ENCODE measurements around the gene CLDN22. TPM values are rescaled to one million over a fixed set of nuclear protein-coding genes. Genes with fewer than 3 reads are reported as not detected.
"Not testable (repeated sequence)": the region's sequence is repeated elsewhere in the genome, so short reads cannot be mapped to it uniquely, and the experiment has no call there.

The CLDN22 gene
- total RNA-seq, 2 experiments from 2014 or later, result not detected

DNA sequence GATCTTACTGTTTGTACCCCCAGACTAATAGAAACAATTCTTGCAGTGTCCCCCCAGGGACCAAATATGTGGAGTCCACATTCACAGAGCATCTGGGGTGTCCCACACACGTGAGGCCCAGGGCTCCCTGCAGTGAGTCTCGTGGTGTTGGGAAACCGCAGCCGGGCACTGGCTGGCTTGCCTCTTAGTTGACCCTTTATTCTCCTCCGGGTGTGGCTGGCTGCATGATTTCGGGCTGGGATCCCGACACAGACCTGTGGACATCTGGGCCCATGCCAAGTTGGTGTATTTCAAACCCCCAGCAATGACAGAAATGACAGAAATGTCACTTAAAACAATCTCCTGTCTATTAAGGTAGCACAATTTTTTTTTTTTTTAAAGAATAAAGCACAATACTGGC is 17.8 kb upstream of the CLDN22 start:
- CTCF ChIA-PET, result no interaction called here
- DNase-seq (no peak), ATAC-seq (no peak)
- H3K4me3 Mint-ChIP-seq, result no peak overlapping the region
- H3K27ac Mint-ChIP-seq, result no peak overlapping the region
- H3K27me3 Mint-ChIP-seq, result peaks cover 24% of the 10 kb centered on the region
- H3K36me3 Mint-ChIP-seq, result no peaks in the 10 kb centered on the region
- H3K9me3 Mint-ChIP-seq (ENCODE audit: low read depth), result no peaks in the 10 kb centered on the region
- H3K4me1 Mint-ChIP-seq, result peaks cover 6% of the 10 kb centered on the region

DNA sequence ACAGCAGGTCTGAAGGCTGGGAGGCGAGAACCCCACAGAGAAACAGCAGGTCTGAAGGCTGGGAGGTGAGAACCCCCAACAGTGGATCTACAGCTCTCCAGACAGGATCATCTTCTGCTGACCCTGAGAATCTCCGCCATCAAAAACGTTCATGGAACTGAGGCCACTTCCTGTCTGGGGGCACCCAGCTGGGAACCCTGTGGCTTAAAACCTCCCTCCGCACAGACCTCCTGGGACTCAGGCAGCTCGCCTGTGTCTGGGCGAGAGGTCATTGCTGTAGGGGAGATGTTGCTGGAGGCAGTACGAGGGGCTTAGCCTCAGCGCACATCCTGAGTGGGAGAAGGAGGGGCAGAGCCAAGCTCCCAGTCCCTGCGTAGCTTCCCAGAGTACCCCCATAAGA is 17.3 kb upstream of the CLDN22 start:
- Mint-ChIP-seq H3K27ac (no peak overlapping the region), H3K4me1 (peaks cover 6% of the 10 kb centered on the region), H3K4me3 (no peak overlapping the region), H3K9me3 (ENCODE audit: low read depth) (no peaks in the 10 kb centered on the region), H3K27me3 (peaks cover 25% of the 10 kb centered on the region), H3K36me3 (no peaks in the 10 kb centered on the region)
- DNase-seq (peak; percentile 12), ATAC-seq (no peak)
- CTCF ChIA-PET, result no interaction called here

DNA sequence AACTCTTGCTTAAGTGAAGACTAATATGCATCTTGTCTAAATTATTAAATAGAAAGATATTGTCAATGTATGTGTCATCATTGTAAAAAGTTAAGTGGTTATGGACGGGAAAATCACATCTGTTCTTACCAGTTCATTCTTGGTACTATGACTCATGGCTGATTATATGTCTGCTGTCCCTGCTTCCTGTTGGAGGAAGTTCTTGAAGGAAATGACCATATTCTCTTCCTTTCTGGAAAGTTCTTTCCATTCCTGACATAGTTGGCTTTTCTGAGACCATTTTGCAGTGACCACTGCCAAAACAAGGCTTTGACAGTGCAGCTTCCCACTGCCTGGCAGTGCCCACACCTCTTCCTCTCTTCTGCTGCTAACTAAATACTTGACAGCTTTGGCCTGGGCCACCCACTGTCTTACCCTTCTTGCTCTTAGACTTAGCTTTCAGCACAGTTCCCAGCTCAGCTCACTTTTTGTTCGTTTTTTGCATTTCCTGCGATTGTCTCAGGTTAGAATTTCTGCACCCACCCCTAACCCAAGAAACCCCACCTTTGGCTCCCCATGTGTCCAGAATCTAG is 15.4 kb upstream of the CLDN22 start:
- no peaks in the 10 kb centered on the region for H3K36me3 Mint-ChIP-seq
- CTCF ChIA-PET, result interaction anchor here (1.3 kb wide), 1 partner anchor 72 kb away, joined by 3 read pairs; no protein-coding TSS in a partner anchor
- ATAC-seq (peak; percentile 33), DNase-seq (peak; percentile 36)
- H3K27me3 Mint-ChIP-seq, result peaks cover 20% of the 10 kb centered on the region
- H3K4me3 Mint-ChIP-seq, result no peak overlapping the region
- H3K4me1 Mint-ChIP-seq, result peaks cover 6% of the 10 kb centered on the region
- no peaks in the 10 kb centered on the region for H3K9me3 Mint-ChIP-seq (ENCODE audit: low read depth)
- H3K27ac Mint-ChIP-seq, result no peak overlapping the region

DNA sequence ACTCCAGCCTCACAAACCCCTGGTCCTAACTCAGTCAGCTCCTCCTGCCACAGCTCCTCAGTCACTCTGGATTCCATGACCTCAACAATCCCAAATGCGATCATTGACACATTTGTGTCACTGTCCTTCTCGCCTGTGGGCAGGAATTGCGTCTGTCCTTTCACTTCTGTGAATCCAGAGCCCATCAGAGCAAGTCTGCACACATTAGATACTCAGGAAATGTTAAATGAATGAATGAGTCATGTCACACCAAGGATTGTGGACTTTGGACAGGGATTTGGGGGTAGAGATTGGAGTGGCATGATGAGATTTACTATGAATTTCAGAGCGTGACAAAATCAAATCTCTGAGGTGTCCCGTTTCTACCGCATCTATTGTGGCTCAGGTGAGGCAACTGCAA is 13.9 kb upstream of the CLDN22 start:
- Mint-ChIP-seq H3K4me1 (peaks cover 6% of the 10 kb centered on the region), H3K36me3 (no peaks in the 10 kb centered on the region), H3K9me3 (ENCODE audit: low read depth) (no peaks in the 10 kb centered on the region), H3K4me3 (no peak overlapping the region), H3K27ac (no peak overlapping the region), H3K27me3 (peaks cover 11% of the 10 kb centered on the region)
- DNase-seq (no peak), ATAC-seq (no peak)
- CTCF ChIA-PET, result no interaction called here

DNA sequence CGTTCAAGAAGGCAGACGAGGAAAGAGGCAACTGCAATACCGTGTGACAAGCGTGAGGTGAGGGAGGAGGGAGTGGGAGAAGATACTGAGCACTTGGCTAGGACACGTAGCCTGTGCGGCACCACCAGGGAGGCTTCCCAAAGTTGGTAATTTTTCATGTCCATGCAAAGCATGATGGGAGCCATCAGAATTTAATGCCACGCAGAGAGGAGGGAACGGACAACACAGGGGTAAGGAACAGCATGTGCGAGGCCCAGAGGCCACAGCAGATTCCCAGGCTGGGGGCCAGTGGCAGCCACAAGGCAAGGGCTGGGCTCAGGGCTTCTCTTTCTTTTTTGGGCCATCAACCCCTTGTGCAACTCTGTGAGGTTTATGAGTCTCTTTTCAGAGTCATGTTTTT is 13.1 kb upstream of the CLDN22 start:
- H3K4me3 Mint-ChIP-seq, result no peak overlapping the region
- peaks cover 11% of the 10 kb centered on the region for H3K27me3 Mint-ChIP-seq
- ATAC-seq (no peak), DNase-seq (no peak)
- peaks cover 6% of the 10 kb centered on the region for H3K4me1 Mint-ChIP-seq
- no peaks in the 10 kb centered on the region for H3K36me3 Mint-ChIP-seq
- H3K9me3 Mint-ChIP-seq (ENCODE audit: low read depth), result no peaks in the 10 kb centered on the region
- CTCF ChIA-PET, result no interaction called here
- H3K27ac Mint-ChIP-seq, result no peak overlapping the region

DNA sequence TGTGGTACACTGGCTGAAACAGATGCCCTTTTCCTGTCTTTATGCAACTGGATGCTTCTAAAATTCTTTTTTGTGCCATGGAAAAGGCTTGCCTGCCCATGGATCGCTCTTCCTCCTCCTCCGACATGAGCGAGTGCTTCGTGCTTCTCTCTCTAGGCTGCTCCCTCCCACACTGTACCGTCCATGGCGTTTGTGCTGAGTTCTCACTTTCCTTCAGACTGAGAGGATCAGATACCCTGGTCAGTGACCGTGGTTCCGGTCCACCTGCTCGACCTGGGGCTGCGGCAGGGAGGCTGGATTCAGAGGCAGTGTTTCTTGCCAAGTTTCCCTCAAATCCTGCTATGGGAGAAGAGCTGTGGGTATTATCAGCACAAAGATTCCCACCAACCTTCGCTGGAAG is 12.4 kb upstream of the CLDN22 start:
- CTCF ChIA-PET, result no interaction called here
- Mint-ChIP-seq H3K4me3 (no peak overlapping the region), H3K4me1 (peaks cover 6% of the 10 kb centered on the region), H3K36me3 (no peaks in the 10 kb centered on the region), H3K9me3 (ENCODE audit: low read depth) (no peaks in the 10 kb centered on the region), H3K27ac (no peak overlapping the region), H3K27me3 (peaks cover 11% of the 10 kb centered on the region)
- ATAC-seq (no peak), DNase-seq (no peak)

DNA sequence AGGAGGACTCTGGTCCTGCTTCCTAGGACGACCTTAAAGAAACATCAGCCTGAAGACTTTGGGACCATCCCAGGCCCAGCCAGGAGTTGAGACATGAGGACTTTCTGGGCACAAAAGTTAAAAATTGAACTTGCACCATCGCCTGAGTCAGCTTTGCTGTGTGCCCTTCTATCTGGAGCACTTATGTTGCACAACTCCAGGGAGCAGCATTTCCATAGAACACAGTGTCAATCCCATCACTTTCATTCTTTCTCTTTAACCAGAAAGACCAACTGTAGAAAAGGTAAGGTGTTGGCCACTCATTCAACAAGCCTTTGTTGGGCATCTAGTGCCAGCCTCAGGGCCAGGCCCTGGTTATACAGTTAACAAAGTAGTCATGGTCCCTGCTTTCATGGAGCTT is 10.8 kb upstream of the CLDN22 start:
- CTCF ChIA-PET, result no interaction called here
- Mint-ChIP-seq H3K4me1 (peaks cover 6% of the 10 kb centered on the region), H3K36me3 (no peaks in the 10 kb centered on the region), H3K9me3 (ENCODE audit: low read depth) (peaks cover 2% of the 10 kb centered on the region), H3K27me3 (peaks cover 11% of the 10 kb centered on the region), H3K27ac (no peak overlapping the region), H3K4me3 (no peak overlapping the region)
- no peak for DNase-seq
- no peak for ATAC-seq

DNA sequence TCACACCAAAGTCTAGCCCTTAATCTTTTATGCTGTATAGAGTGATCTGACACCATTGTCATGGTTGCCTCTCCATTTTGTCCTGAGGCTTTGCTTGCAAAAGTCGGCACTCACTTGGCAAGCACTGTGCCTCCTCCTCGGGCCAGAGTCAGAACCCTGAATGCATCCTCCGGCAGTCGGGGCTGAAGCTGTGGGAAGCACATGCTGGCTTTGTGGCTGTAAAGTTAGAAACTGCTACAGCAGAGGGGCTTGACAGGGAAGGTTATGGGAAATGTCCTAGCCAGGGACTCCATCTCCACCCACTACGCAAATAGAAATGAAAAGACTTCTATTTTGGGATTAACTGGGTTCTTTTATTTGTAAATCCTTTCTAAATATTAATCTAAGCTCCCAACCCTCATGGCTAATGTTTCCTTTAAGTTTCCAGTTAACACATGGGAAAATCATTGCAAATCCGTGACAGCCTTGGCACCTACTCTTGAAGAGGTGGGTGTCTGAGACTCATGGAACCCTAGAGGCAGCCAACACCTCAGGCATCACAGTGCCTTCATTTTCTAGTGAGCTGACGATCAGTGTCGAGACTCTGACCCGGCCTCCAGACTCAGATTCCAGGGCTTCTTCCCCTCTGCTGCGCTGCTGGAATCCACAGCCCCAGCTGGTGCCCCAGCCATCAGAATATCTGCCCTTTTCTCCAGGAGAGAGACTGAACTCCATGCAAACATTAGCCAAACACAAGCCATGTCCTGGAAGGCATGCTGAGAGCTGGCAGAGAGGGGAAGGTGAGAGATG is 10.1 kb upstream of the CLDN22 start:
- CTCF ChIA-PET, result no interaction called here
- no peaks in the 10 kb centered on the region for H3K4me1 Mint-ChIP-seq
- ATAC-seq (no peak), DNase-seq (no peak)
- no peak overlapping the region for H3K27ac Mint-ChIP-seq
- H3K4me3 Mint-ChIP-seq, result no peak overlapping the region
- H3K36me3 Mint-ChIP-seq, result no peaks in the 10 kb centered on the region
- H3K9me3 Mint-ChIP-seq (ENCODE audit: low read depth), result peaks cover 2% of the 10 kb centered on the region
- peaks cover 9% of the 10 kb centered on the region for H3K27me3 Mint-ChIP-seq

DNA sequence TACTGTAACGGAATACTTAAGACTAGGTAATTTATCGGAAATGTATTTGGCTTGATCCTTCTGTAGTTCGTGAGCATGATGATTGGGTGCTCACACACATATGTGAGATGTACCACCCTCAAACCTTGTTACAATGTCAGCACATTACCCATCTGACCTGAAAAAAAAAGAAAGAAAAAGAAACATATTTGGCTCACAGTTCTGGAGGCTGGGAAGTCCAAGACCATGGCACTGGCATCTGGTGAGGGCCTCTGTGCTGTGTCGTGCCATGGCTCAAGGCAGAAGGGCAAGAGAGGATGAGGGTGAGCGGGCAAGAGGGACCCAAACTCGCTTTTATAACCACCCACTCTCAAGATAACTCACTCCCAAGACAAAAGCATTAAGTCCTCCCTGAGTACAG is 9.2 kb upstream of the CLDN22 start:
- H3K36me3 Mint-ChIP-seq, result no peaks in the 10 kb centered on the region
- peaks cover 2% of the 10 kb centered on the region for H3K9me3 Mint-ChIP-seq (ENCODE audit: low read depth)
- no peak overlapping the region for H3K4me3 Mint-ChIP-seq
- no peaks in the 10 kb centered on the region for H3K4me1 Mint-ChIP-seq
- H3K27me3 Mint-ChIP-seq, result peaks cover 9% of the 10 kb centered on the region
- CTCF ChIA-PET, result no interaction called here
- H3K27ac Mint-ChIP-seq, result no peak overlapping the region
- ATAC-seq (no peak), DNase-seq (no peak)

DNA sequence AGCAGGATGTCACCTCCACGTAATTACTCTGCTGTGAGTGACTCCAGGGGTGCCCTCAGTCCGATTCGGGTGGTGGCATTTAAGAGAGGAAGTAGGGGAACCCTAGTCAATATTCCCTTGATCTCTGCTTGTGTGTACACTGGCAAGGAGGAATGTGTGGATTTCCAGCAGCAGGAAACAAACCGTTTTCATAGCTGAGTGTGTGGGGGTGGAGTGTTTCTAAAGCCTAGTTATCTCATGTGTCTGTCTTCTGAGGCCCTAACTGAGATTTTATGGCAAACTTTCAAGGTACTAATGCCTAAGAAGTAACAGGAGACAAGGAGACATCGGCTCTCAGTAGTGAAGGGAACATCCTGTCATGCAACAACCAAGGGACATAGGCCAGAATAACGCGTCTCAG is 8.8 kb upstream of the CLDN22 start:
- Mint-ChIP-seq H3K36me3 (no peaks in the 10 kb centered on the region), H3K4me3 (no peak overlapping the region), H3K9me3 (ENCODE audit: low read depth) (peaks cover 2% of the 10 kb centered on the region), H3K27me3 (peaks cover 6% of the 10 kb centered on the region), H3K4me1 (no peaks in the 10 kb centered on the region), H3K27ac (no peak overlapping the region)
- no peak for DNase-seq
- no peak for ATAC-seq
- CTCF ChIA-PET, result no interaction called here

DNA sequence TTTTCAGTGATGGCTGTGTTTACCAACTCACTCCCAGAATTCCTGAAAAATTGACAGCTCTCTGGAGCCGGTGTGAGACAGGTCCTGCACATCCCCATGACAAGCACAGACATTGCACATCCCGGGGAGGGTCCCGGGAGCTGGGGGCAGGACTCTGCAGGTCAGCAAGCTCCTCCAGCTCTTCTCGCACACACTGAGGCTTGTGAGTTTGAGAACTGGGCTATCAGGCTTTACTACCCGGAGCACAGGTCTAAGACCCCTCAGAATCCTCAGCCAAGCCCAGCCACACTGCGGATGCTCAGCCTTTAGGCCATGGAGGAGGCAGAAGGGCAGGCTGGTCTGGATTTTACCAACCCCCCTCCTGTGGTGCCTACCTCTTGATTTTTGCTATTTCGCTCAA is 7.8 kb upstream of the CLDN22 start:
- Mint-ChIP-seq H3K36me3 (no peaks in the 10 kb centered on the region), H3K27me3 (peaks cover under 1% of the 10 kb centered on the region), H3K9me3 (ENCODE audit: low read depth) (peaks cover 2% of the 10 kb centered on the region), H3K4me1 (no peaks in the 10 kb centered on the region), H3K4me3 (no peak overlapping the region), H3K27ac (no peak overlapping the region)
- no peak for DNase-seq
- CTCF ChIA-PET, result no interaction called here
- no peak for ATAC-seq

DNA sequence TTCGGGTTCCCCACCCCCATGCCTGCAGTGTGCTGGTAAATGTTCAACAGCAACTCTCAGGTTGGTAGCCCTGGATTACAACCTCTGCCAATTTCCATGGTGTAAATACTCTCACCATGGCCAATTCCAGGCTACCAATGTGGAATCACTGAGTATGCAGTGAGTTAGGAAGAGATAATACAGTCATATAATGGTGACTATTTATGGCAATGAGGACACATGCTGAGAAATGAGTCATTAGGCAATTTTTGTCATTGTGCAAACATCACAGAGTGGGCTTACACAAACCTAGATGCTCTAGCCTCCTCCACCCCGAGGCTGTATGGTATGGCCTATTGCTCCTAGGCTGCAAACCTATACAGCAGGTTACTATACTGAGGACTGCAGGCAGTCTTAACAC is 6.8 kb upstream of the CLDN22 start:
- CTCF ChIA-PET, result no interaction called here
- no peak for ATAC-seq
- H3K9me3 Mint-ChIP-seq (ENCODE audit: low read depth), result peaks cover 2% of the 10 kb centered on the region

DNA sequence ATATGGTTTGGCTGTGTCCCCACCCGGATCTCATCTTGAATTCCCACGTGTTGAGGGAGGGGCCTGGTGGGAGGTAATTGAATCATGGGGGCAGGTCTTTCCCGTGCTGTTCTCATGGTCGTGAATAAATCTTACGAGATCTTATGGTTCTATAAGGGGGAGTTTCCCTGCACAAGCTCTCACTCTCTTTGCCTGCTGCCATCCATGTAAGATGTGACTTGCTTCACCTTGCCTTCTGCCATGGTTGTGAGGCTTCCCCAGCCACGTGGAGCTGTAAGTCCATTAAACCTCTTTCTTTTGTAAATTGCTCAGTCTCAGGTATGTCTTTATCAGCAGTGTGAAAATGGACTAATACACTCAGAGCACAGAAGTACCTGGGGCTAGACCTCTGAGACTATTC is 6.3 kb upstream of the CLDN22 start:
- H3K4me3 Mint-ChIP-seq; H3K4me1 Mint-ChIP-seq; H3K27me3 Mint-ChIP-seq; H3K27ac Mint-ChIP-seq; DNase-seq; H3K36me3 Mint-ChIP-seq; CTCF ChIA-PET; H3K9me3 Mint-ChIP-seq (ENCODE audit: low read depth); ATAC-seq: not testable (repeated sequence)

More for the DNA sequence above, 6.8 kb upstream of the CLDN22 start:
- Mint-ChIP-seq H3K4me1 (no peaks in the 10 kb centered on the region), H3K4me3 (no peak overlapping the region), H3K27me3 (no peaks in the 10 kb centered on the region), H3K27ac (no peak overlapping the region), H3K36me3 (no peaks in the 10 kb centered on the region)
- no peak for DNase-seq

DNA sequence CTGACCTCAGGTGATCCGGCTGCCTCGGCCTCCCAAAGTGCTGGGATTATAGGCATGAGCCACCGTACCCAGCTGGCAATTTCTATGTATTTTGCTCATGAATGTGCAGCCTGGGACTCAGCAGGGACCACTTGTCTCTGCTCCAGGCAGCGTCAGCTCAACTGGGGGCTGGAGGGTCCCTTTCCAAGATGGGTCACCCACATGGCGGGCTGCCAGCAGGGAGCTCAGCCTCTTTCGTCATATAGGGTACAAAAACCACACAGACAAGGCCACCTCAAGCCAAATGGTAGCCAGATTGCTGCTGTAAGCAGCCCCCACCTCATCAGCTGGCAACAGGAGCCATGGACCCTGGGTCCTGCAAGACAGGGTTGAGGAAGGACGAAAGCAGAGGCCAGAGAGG is 4.5 kb upstream of the CLDN22 start:
- no peak overlapping the region for H3K4me3 Mint-ChIP-seq
- no peak for DNase-seq
- H3K27me3 Mint-ChIP-seq, result peaks cover 4% of the 10 kb centered on the region
- no peak overlapping the region for H3K27ac Mint-ChIP-seq
- H3K36me3 Mint-ChIP-seq, result no peaks in the 10 kb centered on the region
- no peak for ATAC-seq
- H3K4me1 Mint-ChIP-seq, result peaks cover 9% of the 10 kb centered on the region
- CTCF ChIA-PET, result no interaction called here
- peaks cover 2% of the 10 kb centered on the region for H3K9me3 Mint-ChIP-seq (ENCODE audit: low read depth)
